ENCODE data around the gene ZNF841. TPM values are rescaled to one million over a fixed set of nuclear protein-coding genes. Genes with fewer than 3 reads are reported as not detected.

Gene ZNF841
- total and polyA plus RNA-seq, 2 of the 13 experiments (the other 11 are each of a cell fraction or from before 2014, with no cell fraction given) = 6.2 to 14.2 TPM

GRCh38 chr19:52048555-52049501 lies 46.7 kb downstream of the ZNF841 start, which contains the start of gene ZNF432 (continued):
- TF ChIP-seq IKZF4 (CRISPR knock-in tag; IDR thresholded peaks at IDR 0.05; ENCODE audit: borderline replicate concordance, low read depth, not compliant biosample characterization) (no peak), ZXDC (CRISPR knock-in tag; IDR thresholded peaks at IDR 0.05) (no peak), NFAT5 (CRISPR knock-in tag; IDR thresholded peaks at IDR 0.05) (peak; percentile 25; the same call in 1 of the 2 replicates), HMG20A (CRISPR knock-in tag; IDR thresholded peaks at IDR 0.05; ENCODE audit: borderline replicate concordance) (no peak; the same call in 1 of the 2 replicates), CREBL2 (CRISPR knock-in tag; IDR thresholded peaks at IDR 0.05; ENCODE audit: borderline replicate concordance) (no peak), SMAD9 (CRISPR knock-in tag; IDR thresholded peaks at IDR 0.05) (no peak), PAX8 (CRISPR knock-in tag; IDR thresholded peaks at IDR 0.05; ENCODE audit: borderline replicate concordance) (no peak), MXD3 (CRISPR knock-in tag; IDR thresholded peaks at IDR 0.05) (0 out of 2 replicates have a peak, but pooled peaks have one; percentile 29), ZNF570 (CRISPR knock-in tag; IDR thresholded peaks at IDR 0.05; ENCODE audit: borderline replicate concordance) (no peak), ZNF564 (CRISPR knock-in tag; IDR thresholded peaks at IDR 0.05) (peak; percentile 49; the same call in 1 of the 2 replicates), MNT (IDR thresholded peaks at IDR 0.05) (peak; percentile 23; the same call in 1 of the 2 replicates), CTCF (CRISPR knock-in tag; IDR thresholded peaks at IDR 0.05) (peak; percentile 27; the same call in 1 of the 2 replicates), ZNF713 (CRISPR knock-in tag; IDR thresholded peaks at IDR 0.05) (no peak), ZNF749 (CRISPR knock-in tag; IDR thresholded peaks at IDR 0.05; ENCODE audit: borderline replicate concordance) (0 out of 2 replicates have a peak, but pooled peaks have one; percentile 64), ZNF776 (CRISPR knock-in tag; IDR thresholded peaks at IDR 0.05) (no peak)

All from HepG2 (cell line).